Stimulated activated CD4-positive, alpha-beta T cell treated with anti-CD3 and anti-CD28 coated beads, Interleukin-1b, Interleukin-23, amount 100 ng/mL, for 24 hours (primary cell): ENCODE data around the gene NHLRC4.

Source experiments
- DNase-seq, 4 experiments: peaks; one replicate each; pipeline ENCODE4 v3.0.0-alpha.2; 2020; ENCODE audit warnings: low read depth in 4 of 4, low spot score in 1 of 4

The NHLRC4 gene

GRCh38 chr16:582614-583331 lies 16.0 kb downstream of the NHLRC4 start:
- DNase-seq = no peak

- DNase-seq = no peak
Observed at GRCh38 chr16:583470-583814, 16.6 kb downstream of the NHLRC4 start.

GRCh38 chr16:583815-584591 lies 17.2 kb downstream of the NHLRC4 start:
- no peak for DNase-seq

GRCh38 chr16:585351-585750 lies 18.5 kb downstream of the NHLRC4 start:
- no peak for DNase-seq

DNA sequence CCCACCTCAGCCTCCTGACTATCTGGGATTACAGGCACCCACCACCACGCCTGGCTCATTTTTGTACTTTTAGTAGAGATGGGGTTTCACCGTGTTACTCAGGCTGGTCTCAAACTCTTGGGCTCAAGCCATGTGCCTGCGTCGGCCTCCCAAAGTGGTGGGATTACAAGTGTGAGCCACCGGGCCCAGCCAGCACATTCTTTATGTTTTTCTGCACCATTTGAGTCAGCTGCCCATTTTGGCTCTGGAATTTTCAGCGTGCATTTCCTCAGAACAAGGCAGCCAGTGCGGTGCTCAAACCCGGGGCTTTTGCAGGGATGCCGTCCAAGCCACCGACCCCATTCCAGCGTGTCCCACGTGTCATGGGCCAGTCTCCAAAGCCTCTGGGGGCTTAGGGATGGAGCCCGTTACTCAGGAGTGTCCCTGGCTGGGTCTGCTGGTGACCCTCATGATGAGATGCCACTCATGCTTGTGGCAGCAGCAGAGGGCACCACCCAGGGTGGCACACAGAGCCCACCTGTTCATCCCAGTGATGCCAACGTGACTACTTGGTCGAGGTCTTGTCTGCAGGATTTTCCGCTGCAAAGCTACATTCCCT lies 19.3 kb downstream of the NHLRC4 start:
- no peak for DNase-seq

DNA sequence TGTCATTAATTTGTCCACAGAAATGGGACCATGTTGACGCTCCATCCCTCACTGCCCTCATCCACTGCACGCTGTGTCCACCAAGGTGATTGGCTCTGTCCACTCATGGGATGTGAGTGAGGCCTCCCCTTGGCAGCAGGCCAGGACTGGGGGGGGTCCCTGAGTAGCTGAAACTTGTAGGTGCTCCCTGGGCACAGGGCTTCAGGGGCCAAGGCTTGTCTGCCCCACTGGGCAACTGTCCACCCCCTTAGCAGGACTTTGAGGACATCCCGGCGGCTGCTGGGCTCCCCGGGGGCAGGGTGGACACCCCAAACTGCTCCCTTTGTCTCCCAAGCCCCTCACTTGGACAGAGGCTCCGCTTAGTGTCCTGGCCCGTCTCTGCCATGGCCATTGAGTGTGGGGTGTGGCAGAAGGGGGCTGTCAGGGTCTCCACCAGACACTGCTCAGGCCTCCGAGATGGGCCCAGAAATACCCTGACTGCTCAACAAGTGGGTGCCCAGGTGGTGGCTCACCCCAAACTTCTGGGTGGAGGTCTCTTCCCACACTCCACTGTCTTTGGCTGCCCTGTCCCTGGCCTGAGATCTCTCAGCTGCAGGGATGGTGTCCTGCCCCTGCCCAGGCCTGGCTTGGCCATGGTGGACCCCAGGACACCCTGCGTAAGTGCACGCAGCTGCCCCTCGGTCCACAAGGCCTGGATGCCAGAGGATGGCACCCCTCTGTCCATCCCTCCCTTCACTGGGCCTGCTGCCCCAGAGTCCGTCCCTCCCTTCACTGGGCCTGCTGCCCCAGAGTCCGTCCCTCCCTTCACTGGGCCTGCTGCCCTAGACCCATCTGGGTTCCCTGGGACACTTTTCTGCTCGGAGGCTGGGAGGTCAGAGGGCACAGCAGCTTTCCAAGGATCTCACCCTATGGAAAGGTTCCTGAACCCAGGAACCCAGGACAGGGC lies 20.1 kb downstream of the NHLRC4 start:
- DNase-seq = no peak

- peak in 3 of 4 experiments; percentile 46 to 52 (median 50) for DNase-seq
Observed at GRCh38 chr16:588639-588888, 21.8 kb downstream of the NHLRC4 start.

GRCh38 chr16:588889-589657 lies 22.3 kb downstream of the NHLRC4 start:
- peak; percentile 91 to 99 (median 95) for DNase-seq

DNA sequence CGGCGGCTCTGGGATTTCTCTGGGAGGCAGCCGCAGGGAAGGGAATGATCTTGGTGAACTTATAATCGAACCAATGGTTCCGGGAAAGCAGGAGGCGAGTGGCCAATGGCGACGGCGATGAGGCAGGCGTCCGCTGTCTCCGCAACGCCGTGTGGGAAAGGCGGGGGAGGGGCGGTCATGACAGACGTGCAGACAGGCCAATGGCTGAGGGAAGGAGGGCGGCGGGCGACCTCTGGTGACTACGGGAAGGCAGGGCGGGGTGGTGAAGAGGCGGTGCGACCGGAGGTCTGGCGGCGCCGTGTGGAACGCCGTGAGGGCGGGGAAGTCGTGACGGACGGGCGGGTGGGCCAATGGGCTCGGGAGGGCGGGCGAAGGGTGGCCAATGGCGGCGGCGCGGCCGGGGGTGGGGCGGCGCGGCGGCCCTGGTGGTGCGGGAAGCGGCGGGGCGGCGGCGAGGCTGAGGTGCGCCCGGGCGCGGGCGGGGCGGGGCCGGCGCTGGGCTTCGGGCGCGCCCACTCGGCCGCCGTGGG lies 22.9 kb downstream of the NHLRC4 start, which contains the start of gene RAB40C:
Gene RAB40C, plus strand, starts transcription at position 409 of the 530 bp plus-strand sequence. CDS start 226 bp downstream, outside the sequence.
- DNase-seq = peak; percentile 97 to 99 (median 98)

GRCh38 chr16:590188-590814 lies 23.5 kb downstream of the NHLRC4 start:
- DNase-seq = no peak

DNA sequence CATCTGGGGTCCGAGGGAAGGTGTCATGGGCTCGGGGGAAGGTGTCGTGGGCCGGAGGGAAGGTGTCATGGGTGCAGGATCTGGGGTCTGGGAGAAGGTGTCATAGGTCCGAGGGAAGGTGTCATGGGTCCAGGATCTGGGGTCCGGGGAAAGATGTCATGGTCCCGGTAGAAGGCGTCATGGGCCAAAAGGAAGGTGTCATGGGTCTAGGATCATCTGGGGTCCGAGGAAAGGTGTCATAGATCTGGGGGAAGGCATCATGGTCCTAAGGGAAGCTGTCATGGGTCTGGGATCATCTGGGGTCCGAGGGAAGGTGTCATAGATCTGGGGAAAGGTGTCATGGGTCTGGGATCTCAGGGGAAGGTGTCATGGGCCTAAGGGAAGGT lies 24.0 kb downstream of the NHLRC4 start:
- no peak for DNase-seq

- DNase-seq = no peak
Observed at GRCh38 chr16:591231-591630, 24.4 kb downstream of the NHLRC4 start.

GRCh38 chr16:591892-592517 lies 25.2 kb downstream of the NHLRC4 start:
- DNase-seq = no peak

- DNase-seq = no peak
Observed at GRCh38 chr16:592518-593306, 25.9 kb downstream of the NHLRC4 start.

GRCh38 chr16:593406-593805 lies 26.6 kb downstream of the NHLRC4 start:
- no peak for DNase-seq

DNA sequence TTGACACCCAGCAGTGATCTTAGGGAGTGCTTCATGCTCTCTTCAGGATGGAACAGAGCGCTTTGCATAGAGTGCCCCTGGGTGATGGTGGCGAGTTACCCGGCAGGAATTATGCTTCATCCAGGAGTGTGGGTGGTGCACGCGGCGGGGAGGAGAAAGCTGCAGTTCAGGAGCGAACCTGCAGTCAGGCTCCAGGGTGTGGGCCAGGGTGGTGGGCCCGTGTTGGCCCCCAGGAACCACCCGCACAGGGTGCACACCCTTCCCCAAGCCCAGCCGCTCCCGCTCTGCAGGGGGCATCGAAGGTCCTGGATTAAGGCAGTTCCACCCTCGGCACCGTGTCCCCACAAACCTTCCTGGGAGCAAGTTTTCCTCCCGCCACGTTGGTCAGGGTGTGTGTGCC lies 27.0 kb downstream of the NHLRC4 start:
- no peak for DNase-seq

- no peak for DNase-seq
Observed at GRCh38 chr16:595094-595528, 28.3 kb downstream of the NHLRC4 start.

DNA sequence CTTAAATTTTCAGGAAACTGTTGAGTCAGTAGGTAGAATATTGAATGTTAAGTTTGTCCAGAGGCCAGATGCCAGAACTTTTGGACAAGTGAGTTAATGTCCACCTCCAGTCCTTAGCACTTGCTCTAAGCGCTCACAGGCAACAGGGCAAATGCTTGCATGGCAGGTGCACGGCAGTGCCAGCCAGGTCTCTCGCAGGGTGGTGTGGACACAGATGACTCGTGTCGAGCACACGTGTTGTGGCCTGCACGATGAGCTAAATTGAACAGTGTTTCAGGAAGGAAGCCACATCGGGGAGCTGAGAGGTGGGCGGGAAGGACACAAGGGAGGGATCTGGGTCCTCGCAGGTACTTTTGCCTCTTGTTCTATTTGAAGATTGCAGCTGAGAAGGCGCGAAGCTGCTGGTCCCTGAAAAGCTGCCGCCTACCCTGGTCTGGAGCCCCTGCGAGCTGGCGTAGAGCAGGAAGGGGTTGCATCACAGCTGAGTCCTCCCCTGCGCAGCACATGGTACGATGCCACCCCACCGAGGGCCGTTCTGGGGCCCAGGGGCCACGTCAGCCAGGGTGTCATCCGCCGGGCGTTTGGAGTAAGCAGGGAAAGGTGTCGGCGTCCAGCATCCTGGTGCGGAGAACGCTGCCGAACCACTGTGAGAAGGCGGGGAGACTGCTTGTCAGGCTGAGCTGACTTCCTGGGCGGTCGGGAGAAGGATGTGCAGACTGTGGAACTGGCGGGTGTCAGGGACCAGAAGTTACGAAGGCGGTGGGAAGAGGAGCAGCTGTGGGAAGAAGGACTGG lies 29.3 kb downstream of the NHLRC4 start:
- DNase-seq = no peak
